Islet of Langerhans (tissue), 1 donor: ENCODE data around the gene UAP1L1.

Experiments used
- FAIRE-seq: peaks from one replicate; lab custom pipeline; 2011; peaks lifted over from hg19 to GRCh38; lab: Jason Lieb, UNC

The UAP1L1 gene

GRCh38 chr9:137076636-137077009, 694 bp upstream of the UAP1L1 start:
- no peak for FAIRE-seq

- FAIRE-seq = no peak
Observed at GRCh38 chr9:137077758-137078693, 709 bp downstream of the UAP1L1 start.

- no peak for FAIRE-seq
Observed at GRCh38 chr9:137078701-137079400, 1.5 kb downstream of the UAP1L1 start.

GRCh38 chr9:137079401-137079787, 2.1 kb downstream of the UAP1L1 start:
- no peak for FAIRE-seq

GRCh38 chr9:137080260-137081122, 3.2 kb downstream of the UAP1L1 start:
- no peak for FAIRE-seq

- FAIRE-seq = no peak
Observed at GRCh38 chr9:137082222-137082924, 5.1 kb downstream of the UAP1L1 start.

- FAIRE-seq = no peak
Observed at GRCh38 chr9:137082925-137083290, 5.6 kb downstream of the UAP1L1 start.

- no peak for FAIRE-seq
Observed at GRCh38 chr9:137083394-137084004, 6.2 kb downstream of the UAP1L1 start.

GRCh38 chr9:137084526-137084925, 7.2 kb downstream of the UAP1L1 start:
- no peak for FAIRE-seq

- FAIRE-seq = no peak
Observed at GRCh38 chr9:137085920-137086530, 8.7 kb downstream of the UAP1L1 start.

GRCh38 chr9:137086531-137087408, 9.5 kb downstream of the UAP1L1 start, which contains the start of gene MAN1B1:
MAN1B1 (plus strand) TSS chr9:137086985; CDS start chr9:137087000, 15 bp downstream.
- peak; percentile 30 for FAIRE-seq

- no peak for FAIRE-seq
Observed at GRCh38 chr9:137087409-137087925, 10.2 kb downstream of the UAP1L1 start.

- FAIRE-seq = no peak
Observed at GRCh38 chr9:137088121-137088520, 10.8 kb downstream of the UAP1L1 start.

- no peak for FAIRE-seq
Observed at GRCh38 chr9:137089232-137089947, 12.1 kb downstream of the UAP1L1 start.

GRCh38 chr9:137095664-137096517, 18.6 kb downstream of the UAP1L1 start:
- FAIRE-seq = no peak

- no peak for FAIRE-seq
Observed at GRCh38 chr9:137096785-137097546, 19.6 kb downstream of the UAP1L1 start.

GRCh38 chr9:137097761-137098462, 20.6 kb downstream of the UAP1L1 start:
- no peak for FAIRE-seq
